Left hindlimb (tissue), 1 donor: Measurements from ENCODE around the gene ERBIN.
"Not testable (repeated sequence)": the region's sequence is repeated elsewhere in the genome, so short reads cannot be mapped to it uniquely, and the experiment has no call there.

Experiments used
- DNase-seq: peaks from one replicate; pipeline ENCODE4 v3.0.0-alpha.2; 2018

Gene ERBIN

DNA sequence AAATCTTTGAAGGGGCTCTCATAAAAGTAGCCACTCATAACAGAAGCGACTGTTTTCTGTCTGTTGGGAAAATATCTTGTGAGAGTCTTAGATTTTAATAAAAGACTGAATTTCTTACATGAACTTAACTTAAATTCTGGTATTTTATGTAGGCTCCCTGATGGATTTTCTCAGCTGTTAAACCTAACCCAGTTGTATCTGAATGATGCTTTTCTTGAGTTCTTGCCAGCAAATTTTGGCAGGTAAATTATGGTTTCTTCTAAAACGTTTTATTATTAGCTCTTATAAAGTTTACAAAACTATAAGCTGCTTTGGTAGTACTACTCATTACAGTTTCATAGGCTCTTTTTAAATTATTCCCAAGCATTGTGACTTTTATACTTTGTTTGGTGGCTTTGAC, 87.0 kb downstream of the ERBIN start:
- no peak for DNase-seq

DNA sequence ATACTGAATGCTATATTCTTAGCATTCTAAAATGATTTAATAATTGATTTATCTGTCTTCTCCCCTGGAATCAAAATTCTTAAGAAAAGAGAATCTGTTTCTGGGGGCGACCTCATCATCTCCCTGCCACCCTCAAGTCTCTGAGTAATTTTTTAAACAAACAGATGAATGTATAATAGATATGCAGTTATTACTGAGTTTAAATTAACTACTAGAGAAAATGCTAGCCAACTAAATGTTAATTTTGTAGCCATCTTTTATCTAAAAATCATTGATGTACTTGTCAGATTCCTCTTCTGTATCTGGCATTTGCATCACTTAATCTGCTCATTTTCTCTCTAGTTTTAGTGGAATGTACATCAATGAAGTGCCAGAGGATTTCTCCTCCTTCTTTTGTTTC, 87.5 kb downstream of the ERBIN start:
- no peak for DNase-seq

DNA sequence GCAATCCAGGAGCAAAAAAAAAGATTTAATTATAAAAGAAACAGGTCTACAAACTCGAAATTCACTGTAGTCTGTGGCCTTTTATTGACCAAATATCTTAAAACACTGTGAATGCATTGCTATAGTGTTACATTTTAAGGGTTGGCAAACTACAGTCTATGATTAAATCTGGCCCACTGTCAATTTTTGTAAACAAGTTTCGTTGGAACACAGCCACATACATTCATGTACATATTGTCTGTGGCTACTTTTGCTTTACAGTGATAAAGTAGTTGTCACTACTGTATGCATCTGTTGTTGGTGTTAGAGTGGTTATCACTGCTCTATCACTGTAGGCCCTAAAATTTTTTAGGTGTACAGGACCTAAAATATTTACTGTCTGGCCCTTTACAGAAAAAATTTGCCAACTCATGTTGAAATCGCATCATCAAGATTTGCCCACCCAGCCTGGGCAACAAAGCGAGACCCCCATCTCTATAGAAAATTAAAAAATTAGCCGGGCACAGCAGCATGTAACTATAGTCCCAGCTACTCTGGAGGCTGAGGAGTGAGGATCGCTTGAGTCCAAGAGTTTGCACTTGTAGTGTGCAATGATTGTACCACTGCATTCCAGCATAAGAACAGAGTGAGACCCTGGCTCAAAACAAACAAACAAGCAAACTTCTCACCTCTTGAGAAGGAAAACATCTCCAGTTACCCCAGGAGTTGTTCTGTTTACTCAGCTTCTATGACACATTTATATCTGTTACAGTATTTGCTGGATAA, 89.0 kb downstream of the ERBIN start:
- no peak for DNase-seq

DNA sequence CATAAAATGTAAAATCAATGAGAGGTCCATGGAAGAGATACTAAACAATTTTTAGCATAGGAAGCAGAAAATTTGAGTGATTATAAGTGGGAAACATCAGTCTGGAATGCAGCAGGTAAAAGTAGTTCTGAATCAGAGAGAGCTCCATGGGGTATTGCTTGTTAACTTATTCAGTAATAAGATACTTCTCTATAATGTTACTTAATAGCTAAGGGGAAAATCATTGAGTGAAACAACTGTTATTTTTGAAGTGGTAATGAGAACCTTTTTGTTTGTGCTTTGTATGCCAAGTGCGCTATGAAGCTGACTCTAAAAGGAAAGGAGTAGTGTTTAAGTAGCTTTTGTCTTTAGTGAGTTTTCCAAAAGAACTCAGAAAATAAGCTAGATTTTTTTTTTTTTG, 95.2 kb downstream of the ERBIN start:
- no peak for DNase-seq

DNA sequence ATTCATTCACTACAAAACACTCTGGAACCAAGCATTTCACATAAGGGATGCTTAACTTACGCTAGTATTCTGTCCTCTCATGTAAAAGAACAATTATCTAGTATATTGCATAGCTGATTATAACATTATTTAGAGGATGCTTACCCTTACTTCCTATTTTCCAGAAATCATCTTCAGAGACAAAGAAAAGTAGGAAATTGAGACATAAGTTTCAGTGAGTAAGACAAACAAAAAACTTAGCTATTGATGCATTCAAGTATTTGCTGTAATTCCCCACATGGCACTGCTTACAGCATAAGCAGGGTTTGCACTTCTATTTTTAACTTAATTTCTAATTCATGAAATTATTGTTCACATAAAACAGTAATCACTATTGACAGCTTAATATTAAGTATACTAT, 112.9 kb downstream of the ERBIN start:
- no peak for DNase-seq

DNA sequence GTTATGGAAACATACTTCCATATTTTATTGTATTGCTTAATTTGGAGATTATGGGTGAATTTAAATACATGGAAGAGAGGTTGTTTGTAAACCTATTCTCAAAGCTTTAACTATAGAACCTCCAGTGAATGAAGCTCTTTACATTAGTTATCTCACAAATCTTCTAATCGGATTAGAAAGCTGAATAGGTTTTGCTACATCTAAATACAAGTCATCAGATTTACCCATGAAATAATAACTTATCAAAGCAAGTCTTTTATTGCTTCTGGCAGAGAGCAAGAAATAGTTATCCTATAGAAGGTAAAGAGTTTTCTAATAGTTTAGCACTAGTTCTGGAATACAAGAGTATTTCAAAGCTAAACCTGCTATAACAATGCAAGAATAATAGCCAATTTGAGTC, 113.3 kb downstream of the ERBIN start:
- DNase-seq, result no peak

DNA sequence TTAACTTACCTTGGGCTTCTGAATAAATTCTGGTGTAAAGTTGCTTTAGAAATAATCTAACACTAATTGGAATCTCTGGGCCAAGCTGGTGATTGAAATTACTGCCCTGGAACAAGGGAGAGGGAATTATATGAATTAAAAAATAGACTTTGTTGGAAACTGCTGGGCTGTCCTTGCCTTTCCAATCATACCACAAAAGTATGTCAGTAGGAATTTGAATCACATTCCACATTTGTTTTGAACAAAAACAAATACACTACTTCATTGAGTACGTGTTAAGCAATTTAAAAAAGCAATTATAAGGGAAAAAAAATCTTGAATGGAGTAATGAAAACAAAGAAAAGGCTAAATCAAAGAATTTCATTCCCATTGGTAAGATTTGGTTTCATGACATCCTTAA, 115.3 kb downstream of the ERBIN start:
- DNase-seq, result no peak

DNA sequence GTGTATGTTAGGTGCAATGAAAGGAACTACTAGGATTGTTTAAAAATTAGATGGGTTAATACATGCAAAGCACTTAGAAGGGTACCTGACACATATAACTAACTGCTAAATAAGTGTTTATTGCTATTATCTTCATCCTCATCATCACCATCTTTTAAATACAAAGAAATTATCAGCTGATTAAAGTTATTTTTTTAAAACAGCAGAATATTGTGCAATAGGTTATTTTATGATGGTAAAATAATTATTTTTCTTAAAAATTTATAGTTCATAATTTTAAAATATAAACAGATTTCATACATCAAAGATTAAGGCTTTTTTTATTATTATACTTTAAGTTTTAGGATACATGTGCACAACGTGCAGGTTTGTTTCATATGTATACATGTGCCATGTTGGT, 130.9 kb downstream of the ERBIN start:
- DNase-seq, result no peak

DNA sequence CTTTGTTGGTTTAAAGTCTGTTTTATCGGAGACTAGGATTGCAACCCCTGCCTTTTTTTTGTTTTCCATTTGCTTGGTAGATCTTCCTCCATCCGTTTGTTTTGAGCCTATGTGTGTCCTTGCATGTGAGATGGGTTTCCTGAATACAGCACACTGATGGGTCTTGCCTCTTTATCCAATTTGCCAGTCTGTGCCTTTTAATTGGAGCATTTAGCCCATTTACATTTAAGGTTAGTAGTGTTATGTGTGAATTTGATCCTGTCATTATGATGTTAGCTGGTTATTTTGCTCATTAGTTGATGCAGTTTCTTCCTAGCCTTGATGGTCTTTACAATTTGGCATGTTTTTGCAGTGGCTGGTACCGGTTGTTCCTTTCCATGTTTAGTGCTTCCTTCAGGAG, 134.9 kb downstream of the ERBIN start:
- DNase-seq, result not testable (repeated sequence)

DNA sequence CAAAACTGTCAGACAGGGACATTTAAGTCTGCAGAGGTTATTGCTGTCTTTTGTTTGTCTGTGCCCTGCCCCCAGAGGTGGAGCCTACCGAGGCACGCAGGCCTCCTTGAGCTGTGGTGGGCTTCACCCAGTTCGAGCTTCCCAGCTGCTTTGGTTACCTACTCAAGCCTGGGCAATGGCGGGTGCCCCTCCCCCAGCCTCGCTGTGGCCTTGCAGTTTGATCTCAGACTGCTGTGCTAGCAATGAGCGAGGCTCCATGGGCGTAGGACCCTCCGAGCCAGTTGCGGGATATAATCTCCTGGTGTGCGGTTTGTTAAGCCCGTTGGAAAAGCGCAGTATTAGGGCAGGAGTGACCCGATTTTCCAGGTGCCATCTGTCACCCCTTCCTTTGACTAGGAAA, 136.7 kb downstream of the ERBIN start:
- not testable (repeated sequence) for DNase-seq

DNA sequence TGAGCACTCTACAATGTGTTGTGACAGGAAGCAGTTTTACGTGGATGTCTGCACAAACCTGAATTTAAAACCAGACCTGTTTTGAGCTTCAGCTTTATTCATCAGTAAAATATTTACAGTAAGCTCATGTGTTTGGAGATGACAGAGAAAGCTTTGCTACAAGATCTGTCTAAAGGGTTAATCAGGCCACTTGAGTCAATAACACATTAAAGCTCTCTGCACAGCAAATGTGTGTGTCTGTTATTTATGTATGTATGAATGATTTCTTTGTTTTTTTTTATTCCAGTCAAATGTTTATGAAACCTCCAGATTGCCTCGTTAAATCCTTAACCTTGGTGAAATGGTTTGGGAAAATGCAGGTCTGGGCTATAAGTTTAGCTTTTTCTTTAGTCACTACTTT, 140.5 kb downstream of the ERBIN start:
- DNase-seq, result no peak

DNA sequence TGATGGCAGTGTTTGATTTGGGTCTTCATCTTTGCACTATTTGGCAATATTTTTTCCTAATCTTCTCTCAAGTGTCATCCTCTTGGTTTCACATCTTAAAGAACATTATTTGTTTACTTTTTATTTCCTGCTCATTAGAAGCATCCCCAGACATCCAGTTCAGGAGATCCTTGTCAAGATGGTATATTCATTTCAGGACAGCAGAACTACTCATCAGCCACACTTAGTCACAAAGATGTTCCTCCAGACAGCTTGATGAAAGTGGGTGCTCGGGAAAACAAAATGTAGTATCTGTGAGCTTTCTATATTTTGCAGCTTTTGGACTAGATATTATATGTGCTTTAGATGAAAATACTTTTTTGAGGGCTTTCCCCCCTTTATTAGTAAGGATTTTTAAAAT, 145.7 kb downstream of the ERBIN start:
- no peak for DNase-seq

DNA sequence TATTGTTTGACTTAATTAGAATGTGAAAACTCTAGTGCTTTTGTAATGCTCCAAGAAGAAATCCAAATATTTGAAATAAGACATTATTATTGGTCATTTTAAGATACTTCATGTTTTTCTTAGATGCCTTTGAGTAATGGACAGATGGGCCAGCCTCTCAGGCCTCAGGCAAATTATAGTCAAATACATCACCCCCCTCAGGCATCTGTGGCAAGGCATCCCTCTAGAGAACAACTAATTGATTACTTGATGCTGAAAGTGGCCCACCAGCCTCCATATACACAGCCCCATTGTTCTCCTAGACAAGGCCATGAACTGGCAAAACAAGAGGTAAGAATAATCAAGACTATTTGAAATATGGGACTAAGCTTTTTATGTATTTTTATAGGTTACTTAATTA, 148.5 kb downstream of the ERBIN start:
- no peak for DNase-seq

DNA sequence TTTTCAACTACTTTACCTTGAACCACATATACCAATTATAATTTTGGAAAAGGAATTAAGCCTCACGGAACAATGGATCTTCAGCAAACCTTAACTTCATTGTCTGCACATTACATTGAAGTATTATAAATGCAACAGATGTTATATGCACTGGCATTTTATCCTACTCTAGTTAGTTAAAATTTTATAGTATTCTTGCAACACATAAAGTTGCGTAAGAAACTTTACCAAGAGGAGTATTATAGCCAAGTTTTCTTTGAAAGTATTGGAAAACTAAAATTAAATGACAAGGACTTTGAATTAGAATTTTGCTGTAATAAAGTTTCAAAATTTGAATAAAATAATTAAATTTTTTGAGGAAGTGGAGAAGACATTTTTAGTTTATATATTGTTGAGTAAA, 154.3 kb downstream of the ERBIN start:
- DNase-seq, result no peak

DNA sequence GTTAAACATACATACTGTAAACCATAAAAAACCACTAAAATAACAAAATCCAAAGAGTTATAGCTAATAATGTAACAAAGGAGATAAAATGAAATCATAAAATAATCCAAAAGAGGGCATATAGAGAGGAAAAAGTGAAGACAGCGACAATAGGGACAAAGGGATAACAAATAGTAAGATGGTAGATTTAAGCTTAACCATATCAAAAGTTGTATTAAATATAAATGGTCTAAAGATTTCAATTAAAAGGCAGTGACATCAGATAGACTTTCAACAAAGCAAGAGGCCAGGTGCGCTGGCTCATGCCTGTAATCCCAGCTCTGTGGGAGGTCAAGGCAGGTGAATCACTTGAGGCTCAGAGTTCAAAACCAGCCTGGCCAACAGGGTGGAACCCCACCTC, 163.0 kb downstream of the ERBIN start:
- DNase-seq, result no peak

DNA sequence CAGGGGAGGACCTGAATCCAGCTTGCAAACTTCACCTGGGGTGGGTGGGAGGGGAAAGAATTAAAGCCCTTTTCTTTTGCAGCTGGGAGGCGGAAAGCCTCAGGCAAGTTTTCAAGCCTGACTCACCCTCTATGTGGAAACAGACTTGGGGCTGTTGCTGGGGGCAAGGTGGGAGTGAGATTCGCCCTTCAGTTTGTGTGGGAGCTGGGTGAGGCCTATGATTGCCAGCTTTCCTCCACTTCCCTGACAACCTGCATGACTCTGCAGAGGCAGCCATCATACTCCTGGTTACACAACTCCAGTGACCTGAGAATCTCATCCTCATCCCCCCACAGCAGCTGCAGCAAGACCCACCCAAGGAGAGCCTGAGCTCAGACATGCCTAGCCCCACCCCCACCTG, 174.5 kb downstream of the ERBIN start:
- DNase-seq, result no peak

DNA sequence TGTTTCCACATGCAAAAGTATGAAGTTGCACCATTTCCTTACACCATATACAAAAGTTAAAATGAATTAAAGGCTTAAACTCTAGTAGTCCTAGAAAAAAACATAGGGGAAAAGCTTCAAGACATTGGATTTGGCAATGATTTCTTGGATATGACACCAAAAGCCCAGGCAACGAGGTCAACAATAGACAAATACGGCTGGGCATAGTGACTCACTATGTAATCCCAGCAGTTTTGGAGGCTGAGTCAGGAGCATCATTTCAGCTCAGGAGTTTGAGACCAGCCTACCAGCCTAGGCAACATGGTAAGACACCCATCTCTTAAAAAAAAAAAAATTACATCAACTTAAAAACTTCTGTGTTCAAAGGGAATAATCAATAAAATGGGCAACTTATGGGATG, 186.8 kb downstream of the ERBIN start:
- DNase-seq, result no peak

DNA sequence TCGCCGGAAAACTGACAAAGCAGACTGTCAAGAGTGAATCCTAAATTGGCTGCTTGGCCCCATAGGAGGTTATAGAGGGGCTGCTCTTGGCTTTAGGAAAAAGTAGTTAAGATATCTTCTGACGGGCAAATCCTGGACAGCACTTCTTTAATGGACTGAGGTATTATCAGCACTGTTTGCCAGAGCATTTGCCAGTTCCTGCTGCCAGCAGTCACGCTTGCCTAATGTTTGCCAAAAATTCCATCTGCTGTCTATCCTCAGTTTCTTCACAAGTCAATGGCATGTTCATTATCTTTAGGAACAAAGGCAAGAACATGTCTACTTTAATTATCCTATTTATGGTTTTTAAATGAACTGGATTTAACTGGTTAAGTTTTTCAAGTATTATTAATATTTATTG, 191.9 kb downstream of the ERBIN start:
- no peak for DNase-seq

DNA sequence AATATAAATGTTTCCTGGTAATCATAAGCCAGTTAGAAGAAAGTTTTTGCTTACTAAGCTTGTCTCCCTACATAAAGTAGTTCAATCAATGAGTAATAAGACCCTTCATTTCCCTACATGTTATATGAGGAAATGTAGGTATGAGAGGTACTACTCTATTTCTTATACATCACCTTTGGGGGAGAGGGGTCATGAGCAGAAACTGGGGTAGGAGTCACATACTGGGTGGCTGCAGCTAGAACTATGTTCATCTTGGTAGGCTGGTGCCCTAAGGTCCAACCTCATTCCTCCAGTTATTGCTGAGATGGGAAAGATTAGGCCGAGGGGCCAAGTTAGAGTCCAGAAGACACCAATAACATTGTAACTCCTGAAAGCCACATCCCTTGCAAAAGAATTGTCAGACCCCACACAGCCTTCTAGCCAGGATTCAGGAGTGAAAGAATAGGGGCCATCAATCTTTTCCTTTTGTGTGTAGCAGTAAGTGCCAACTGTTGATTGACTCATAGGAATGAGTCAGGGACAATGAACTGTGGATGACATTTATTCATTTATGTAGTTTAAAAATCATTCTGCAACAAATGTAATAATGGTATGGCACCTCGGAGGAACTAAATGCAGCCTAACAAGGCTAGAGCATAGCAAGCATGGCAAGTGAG, 196.1 kb downstream of the ERBIN start:
- no peak for DNase-seq

DNA sequence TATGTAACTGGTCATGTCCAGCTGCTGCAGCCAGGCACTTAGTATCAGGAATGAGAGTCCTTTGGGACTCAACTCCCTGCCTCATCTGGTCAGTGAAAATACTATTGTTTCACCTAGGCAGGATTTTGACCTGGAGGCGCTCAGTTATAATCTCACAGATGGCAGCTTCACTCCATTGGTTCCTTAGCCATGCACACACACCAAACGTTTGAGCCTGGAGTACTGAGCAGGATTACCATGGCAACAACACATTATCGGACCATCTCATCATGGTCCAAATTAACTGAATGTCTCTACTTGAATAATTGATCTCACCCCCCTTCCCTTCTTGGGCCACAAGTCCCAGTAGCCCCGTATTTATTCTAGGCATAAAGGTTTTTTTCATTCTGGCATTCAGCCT, 202.8 kb downstream of the ERBIN start:
- no peak for DNase-seq

DNA sequence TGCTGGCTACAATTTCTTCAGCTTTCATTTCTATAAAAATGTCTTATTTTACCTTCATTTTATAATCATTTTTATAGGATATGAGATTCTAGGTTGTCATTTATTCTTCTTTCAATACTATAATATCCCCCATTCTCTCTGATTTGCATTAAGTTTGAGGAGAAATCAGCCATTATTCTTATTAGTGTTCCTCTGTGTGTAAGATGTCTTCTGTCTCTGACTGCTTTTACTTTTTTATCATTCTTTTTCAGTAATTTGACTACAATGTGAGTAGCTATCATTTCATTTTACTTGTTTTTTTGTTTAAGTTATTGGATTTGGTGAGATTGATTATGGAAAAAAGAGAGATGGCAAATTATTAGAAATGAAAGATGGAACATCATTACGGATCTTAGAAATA, 204.1 kb downstream of the ERBIN start:
- DNase-seq, result no peak
